ENCODE results near the gene ABCC12.
"Not testable (repeated sequence)": the region's sequence is repeated elsewhere in the genome, so short reads cannot be mapped to it uniquely, and the experiment has no call there.

ABCC12 gene

GRCh38 chr16:48155926-48156789, at the start of gene ABCC12:
Gene ABCC12 (minus strand): TSS chr16:48155993. CDS start chr16:48146424, 9,569 bp downstream.
- DNase-seq (ENCODE audit: low spot score) = no peak

- DNase-seq (ENCODE audit: low spot score) = no peak
Observed at GRCh38 chr16:48204825-48205151, 49.0 kb upstream of the ABCC12 start.

DNA sequence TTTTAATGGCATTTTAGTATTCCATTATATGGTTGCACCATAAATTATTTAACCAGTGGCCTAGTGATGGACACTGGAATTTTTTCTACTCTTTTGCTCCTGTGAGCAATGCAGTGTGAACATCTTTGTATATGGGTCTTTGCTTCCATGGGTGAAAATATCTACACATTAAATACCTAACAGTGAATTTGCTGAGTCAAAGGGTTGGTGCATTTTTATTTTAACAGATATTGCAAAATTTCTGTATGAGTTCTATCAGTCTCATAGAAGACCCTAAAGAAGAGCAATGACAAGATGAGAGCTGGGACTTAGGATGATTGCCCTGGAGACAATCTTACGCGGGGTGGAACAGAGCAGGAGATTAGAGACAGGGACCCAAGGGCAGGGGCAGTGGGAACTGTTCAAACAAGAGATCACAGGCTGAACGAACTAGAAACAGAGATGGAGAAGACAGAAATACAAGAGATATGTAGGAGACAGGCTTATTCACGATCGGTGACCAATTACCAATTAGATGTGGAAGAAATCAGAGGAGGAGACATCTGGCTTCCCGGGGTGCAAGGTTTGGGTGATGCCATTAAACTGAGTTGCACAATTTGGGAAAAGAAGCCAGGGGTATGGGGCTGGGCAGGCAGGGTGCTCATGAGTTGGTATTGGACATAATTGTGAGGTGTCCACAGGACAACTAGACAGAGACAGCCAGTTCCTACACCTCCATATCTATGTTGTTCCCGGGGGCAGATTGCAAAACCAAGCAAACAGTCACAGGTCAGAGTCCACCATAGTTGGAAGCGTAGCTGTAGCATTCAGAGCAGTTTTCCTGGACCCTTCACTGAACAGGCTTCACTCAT, 48.4 kb upstream of the ABCC12 start:
- DNase-seq (ENCODE audit: low spot score) = no peak

DNA sequence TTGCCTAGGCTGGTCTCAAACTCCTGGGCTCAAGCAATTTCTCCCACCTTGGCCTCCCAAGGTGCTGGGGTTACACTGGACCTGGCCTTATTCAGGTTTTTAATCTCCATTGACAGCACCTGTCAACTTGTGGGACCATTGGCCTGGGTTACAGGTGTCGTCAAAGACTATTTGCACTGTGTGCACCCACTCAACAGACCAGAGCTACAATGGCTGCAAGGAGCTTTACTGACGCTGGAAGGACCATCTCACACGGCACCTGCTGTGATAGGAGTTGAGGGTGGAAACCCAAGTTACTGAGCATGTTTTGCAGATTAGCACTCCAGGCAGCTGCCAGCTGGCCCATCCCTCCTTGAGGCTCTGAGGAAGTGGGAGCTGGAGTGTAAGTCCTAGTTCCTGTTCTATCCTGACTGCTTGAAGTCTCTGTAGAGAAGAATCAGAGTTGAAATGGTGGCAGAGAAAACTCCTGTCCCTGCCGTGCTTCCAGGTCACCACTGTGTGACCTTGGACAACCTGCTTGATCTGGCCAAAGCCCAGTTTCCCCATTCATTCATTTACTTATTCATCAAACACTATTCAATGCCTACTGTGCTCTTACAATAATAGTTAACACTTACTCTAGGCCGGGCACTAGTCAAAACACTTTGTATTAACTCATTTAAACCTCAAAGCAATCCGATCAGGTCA, 45.9 kb upstream of the ABCC12 start:
- no peak for DNase-seq (ENCODE audit: low spot score)

DNA sequence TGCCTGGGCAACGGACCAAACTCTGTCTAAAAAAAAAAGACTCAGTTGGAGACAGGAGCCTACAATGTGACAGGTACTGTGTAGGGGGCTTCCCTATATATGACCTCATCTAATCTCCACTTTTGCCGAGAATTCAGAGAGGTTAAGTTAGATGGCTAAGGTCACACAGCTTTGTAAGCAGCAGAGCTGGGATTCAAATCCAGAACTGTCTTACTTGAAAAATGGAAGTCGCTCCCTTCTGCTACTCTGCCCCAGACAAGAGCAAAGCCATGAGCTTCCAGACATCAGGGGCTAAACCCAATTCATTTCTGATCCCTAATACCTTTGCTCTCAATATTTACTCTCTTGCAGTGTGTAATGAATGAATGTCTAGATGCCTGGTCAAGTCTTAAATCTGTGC, 41.5 kb upstream of the ABCC12 start:
- no peak for DNase-seq (ENCODE audit: low spot score)

GRCh38 chr16:48194828-48195556, 39.2 kb upstream of the ABCC12 start:
- no peak for DNase-seq (ENCODE audit: low spot score)

GRCh38 chr16:48193846-48194245, 38.1 kb upstream of the ABCC12 start:
- no peak for DNase-seq (ENCODE audit: low spot score)

DNA sequence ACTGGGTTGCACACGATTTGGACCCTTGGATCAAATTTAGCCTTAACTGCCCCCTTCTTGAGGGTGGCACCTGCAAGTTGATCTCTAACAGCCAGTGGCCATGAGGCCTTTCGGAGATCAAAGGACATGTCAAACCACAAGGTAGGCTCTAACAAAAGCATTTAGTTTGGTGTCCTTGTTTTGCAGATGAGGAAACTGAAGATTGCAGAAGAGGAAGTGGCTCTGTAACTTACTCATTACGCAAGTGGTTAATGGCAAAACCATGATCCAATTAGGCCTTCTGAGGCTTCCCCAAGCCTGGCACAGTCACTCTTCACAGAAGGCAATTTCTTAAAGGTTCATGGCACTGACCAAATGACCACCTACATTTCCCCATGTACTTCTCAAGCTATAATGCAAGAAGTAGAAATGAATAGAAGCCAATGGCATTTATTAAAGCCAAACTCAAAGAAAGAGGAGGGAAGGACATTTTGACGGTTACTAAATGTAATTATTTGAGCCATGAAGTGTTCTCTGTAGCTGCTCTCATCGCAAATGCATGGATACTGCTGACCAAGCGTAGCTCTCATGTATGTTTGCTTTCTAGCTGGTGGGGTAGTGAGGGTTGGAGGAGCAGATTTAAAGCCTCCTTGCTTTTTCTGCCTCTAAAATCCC, 32.8 kb upstream of the ABCC12 start:
- DNase-seq (ENCODE audit: low spot score) = peak; percentile 46

DNA sequence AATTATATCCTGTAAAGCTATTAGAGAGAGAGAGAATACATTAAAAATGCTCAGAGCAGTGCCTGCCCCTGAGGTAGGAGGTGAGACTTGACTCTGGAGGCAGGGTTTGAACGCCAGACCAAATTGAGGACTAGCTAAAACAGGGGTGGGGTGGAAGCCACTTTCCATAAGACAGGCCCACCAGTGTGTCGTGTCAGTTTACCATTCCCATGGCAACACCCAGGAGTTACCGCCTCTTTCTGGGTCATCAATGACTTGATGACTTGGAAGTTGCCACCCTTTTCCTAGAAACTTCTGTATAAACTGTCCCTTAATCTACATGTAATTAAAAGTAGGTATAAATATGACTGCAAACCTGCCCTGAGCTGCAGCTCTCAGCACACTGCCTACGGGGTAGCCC, 32.0 kb upstream of the ABCC12 start:
- DNase-seq (ENCODE audit: low spot score) = no peak

DNA sequence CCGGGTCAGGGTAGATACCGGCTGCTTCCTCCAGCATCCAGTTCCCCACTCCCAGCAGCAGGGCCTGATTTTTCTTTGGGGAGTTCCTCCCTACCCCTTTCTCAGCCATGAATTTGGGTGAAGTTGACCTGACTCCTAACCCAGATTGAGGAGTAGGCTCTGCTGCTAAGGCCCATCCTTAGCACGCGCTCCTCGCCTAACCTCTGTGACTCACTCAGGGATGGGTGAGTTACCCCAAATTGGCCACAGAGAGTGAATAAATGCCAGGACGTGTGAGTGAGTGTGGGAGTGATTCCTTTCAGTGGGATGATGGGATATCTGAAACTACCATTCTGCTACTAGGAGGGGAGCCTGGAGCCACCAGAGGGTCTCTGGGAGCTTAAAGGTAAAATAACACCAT, 28.9 kb upstream of the ABCC12 start:
- no peak for DNase-seq (ENCODE audit: low spot score)

DNA sequence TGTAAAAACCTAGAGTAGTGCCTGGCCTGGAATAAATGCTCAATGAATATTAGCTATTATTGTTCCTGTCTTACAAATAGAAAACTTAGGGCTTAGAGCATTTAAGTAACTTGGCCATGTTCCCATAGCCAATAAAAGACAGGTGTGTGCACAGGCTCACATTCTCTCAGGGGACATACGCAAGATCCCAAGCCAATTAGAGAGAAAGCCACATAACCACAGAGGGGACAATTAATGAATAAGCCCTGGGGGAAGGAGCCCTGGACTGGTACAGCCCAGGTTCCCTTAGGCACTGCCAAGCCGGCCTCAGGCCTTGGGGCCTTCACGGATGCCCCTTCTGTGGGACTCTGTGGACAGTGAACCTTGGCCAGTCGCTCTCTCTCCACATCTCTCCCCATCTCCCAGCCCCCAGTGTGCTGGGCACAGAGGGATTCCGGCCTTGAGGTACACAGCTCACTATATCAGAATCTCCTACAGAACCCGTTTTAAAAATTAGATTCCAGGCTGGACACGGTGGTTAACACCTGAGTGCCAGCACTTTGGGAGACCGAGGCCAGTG, 27.3 kb upstream of the ABCC12 start:
- DNase-seq (ENCODE audit: low spot score) = no peak

- DNase-seq (ENCODE audit: low spot score) = not testable (repeated sequence)
Observed at GRCh38 chr16:48181746-48182520, 26.1 kb upstream of the ABCC12 start.

- DNase-seq (ENCODE audit: low spot score) = no peak
Observed at GRCh38 chr16:48180868-48181480, 25.2 kb upstream of the ABCC12 start.

DNA sequence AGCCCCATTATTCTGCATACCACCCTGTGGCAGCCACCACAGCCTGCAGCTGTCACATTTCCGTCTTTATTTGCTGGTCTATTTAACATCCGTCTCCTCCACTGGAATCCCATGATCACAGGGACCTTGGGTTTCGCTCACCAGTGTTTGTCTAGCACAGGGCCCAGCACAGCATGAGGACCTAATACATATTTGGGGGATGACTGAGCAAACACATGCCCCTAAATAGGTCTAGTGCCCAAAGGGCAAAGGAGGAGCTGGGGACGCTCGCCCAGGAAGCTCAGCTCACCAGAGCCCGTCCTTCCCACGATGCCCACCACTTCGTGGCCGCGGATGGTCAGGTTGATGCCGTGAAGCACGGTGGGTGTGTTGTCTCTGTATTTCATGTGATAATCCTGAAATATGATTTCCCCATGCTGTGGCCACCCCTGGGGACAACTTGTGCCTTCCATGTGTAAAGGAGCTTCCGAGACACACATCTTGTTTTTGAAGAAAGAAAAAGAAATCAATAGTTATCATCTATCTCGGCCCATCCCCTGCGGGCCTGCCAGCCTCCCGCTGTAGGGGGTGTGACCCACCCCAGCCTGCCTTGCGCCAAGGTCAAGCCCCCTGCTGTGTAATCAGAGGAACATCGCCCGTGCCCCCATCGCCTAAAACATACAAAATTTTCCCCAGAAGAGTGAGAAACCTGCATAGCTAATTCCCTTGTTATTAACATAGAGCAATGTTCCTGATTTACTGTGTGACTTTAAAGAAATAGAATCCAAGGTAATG, 21.0 kb upstream of the ABCC12 start:
- DNase-seq (ENCODE audit: low spot score) = no peak

GRCh38 chr16:48173889-48174288, 18.1 kb upstream of the ABCC12 start:
- DNase-seq (ENCODE audit: low spot score) = no peak

DNA sequence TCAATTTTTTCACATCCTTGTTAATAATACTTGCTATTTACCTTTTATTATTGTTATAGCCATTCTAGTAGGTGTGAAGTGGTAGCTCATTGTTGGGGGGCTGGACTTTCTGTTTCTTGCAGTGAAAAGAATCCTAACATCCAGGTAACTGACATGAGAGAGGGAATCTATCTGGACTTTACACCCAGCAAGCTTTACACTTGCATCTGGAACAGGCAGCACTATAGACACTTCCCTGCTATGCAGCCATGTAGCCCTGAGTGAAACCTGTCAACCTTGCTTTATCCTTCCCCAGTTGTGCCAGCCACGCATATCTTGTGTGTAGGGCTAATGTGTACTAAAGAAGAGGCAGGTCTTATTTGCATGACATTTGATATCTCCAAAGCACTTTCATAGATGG, 16.9 kb upstream of the ABCC12 start:
- DNase-seq (ENCODE audit: low spot score) = no peak

- DNase-seq (ENCODE audit: low spot score) = no peak
Observed at GRCh38 chr16:48169896-48170295, 14.1 kb upstream of the ABCC12 start.

DNA sequence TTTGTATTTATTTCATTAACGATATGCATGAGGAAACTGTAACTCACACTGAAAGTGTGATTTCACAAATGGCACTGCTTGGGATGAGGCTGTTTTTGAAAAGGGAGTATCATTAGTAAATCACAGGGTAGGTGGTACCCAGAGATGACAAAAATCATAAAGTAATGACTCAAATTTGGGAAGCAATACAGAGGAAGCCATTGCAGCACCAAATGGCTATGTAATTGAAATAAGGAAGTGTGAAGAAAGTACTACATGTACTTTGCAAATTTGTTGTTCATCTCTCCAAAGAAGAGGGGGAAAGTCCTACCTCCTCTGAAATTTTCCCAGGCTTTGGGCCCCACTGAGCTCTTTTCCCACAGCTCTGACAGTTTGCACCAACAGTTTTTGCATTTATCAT, 12.3 kb upstream of the ABCC12 start:
- no peak for DNase-seq (ENCODE audit: low spot score)

GRCh38 chr16:48166617-48167016, 10.8 kb upstream of the ABCC12 start:
- not testable (repeated sequence) for DNase-seq (ENCODE audit: low spot score)

All from activated CD4-positive, alpha-beta T cell treated with anti-CD3 and anti-CD28 coated beads, Interleukin-2, Interleukin-4, amounts not matched to agents 100 ng/mL and 50 ng/mL, durations not matched to agents 16 hours and 8 hours (primary cell).